ENCODE data around the gene ZER1.

Gene ZER1

GRCh38 chr9:128729302-128729701, 42.4 kb downstream of the ZER1 start:
- TF ChIP-seq CTCF (IDR thresholded peaks at IDR 0.05; ENCODE audit: insufficient read depth, low read depth, low read length, missing control alignments): no peak
- no peak for DNase-seq (ENCODE audit: low read depth)
- no peak overlapping the region for H3K4me3 ChIP-seq (ENCODE audit: low read depth, low read length)

GRCh38 chr9:128728298-128728697, 43.4 kb downstream of the ZER1 start:
- no peak for TF ChIP-seq CTCF (IDR thresholded peaks at IDR 0.05; ENCODE audit: insufficient read depth, low read depth, low read length, missing control alignments)
- no peak overlapping the region for H3K4me3 ChIP-seq (ENCODE audit: low read depth, low read length)
- DNase-seq (ENCODE audit: low read depth): no peak

GRCh38 chr9:128727640-128728248, 44.0 kb downstream of the ZER1 start:
- TF ChIP-seq CTCF (IDR thresholded peaks at IDR 0.05; ENCODE audit: insufficient read depth, low read depth, low read length, missing control alignments): no peak
- H3K4me3 ChIP-seq (ENCODE audit: low read depth, low read length): no peak overlapping the region
- no peak for DNase-seq (ENCODE audit: low read depth)

- TF ChIP-seq CTCF (IDR thresholded peaks at IDR 0.05; ENCODE audit: insufficient read depth, low read depth, low read length, missing control alignments): no peak
- H3K4me3 ChIP-seq (ENCODE audit: low read depth, low read length): peak overlapping the region; percentile 76
- DNase-seq (ENCODE audit: low read depth): peak; percentile 79
Observed at GRCh38 chr9:128724744-128725211, 46.9 kb downstream of the ZER1 start.

GRCh38 chr9:128723866-128724743, 47.6 kb downstream of the ZER1 start, which contains the start of gene ZDHHC12:
Gene ZDHHC12, minus strand, starts transcription at chr9:128724127. Its CDS starts 34 bp downstream, at chr9:128724093.
- no peak for TF ChIP-seq CTCF (IDR thresholded peaks at IDR 0.05; ENCODE audit: insufficient read depth, low read depth, low read length, missing control alignments)
- DNase-seq (ENCODE audit: low read depth): peak; percentile 100
- H3K4me3 ChIP-seq (ENCODE audit: low read depth, low read length): peak within 1 kb of the TSS; percentile 76

- no peak for TF ChIP-seq CTCF (IDR thresholded peaks at IDR 0.05; ENCODE audit: insufficient read depth, low read depth, low read length, missing control alignments)
- H3K4me3 ChIP-seq (ENCODE audit: low read depth, low read length): peak overlapping the region; percentile 66
- no peak for DNase-seq (ENCODE audit: low read depth)
Observed at GRCh38 chr9:128723352-128723865, 48.3 kb downstream of the ZER1 start.

All from GM12865 (cell line).